ENCODE data around the gene GPAT3.

DNA sequence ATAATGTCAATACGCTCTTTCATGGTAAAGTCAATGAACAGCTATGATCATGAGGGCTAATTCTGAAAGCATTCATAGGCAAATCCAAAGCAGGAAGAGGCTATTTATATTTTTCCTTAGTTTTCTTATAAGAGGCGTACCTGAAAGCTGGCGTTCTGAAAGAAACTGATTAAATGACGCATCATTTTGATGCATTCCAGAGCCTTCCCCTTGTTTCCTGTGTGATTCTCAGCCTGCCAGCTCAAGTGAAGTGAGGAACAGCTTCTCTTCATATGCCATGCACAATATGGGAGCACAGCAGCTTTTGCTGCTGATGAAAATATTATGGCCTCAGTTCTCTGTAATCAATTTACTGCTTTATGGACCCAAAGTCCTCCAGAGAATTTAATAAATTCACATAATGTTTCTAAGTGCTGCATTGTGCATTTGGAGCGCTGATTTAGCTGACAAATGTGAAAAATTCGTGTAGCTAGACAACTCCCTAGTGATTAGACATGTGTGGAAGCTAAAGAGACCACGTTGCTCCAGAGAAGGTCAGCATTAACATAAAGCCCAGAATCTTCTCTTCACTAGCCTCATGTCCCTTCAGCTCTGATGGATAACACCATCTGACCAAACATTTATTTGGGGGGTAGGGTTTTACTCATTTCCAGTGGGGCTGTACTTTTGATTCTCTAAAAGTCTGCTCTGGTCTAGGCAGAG lies 110.8 kb downstream of the GPAT3 start:
- TF ChIP-seq POLR2A (IDR thresholded peaks at IDR 0.05), result no peak
- TF ChIP-seq, protein P1, sequence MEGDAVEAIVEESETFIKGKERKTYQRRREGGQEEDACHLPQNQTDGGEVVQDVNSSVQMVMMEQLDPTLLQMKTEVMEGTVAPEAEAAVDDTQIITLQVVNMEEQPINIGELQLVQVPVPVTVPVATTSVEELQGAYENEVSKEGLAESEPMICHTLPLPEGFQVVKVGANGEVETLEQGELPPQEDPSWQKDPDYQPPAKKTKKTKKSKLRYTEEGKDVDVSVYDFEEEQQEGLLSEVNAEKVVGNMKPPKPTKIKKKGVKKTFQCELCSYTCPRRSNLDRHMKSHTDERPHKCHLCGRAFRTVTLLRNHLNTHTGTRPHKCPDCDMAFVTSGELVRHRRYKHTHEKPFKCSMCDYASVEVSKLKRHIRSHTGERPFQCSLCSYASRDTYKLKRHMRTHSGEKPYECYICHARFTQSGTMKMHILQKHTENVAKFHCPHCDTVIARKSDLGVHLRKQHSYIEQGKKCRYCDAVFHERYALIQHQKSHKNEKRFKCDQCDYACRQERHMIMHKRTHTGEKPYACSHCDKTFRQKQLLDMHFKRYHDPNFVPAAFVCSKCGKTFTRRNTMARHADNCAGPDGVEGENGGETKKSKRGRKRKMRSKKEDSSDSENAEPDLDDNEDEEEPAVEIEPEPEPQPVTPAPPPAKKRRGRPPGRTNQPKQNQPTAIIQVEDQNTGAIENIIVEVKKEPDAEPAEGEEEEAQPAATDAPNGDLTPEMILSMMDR (IDR thresholded peaks at IDR 0.05), result no peak

All from body of pancreas (tissue), 4 donors.